Measurements from ENCODE around the gene KCNQ1.

KCNQ1 gene

DNA sequence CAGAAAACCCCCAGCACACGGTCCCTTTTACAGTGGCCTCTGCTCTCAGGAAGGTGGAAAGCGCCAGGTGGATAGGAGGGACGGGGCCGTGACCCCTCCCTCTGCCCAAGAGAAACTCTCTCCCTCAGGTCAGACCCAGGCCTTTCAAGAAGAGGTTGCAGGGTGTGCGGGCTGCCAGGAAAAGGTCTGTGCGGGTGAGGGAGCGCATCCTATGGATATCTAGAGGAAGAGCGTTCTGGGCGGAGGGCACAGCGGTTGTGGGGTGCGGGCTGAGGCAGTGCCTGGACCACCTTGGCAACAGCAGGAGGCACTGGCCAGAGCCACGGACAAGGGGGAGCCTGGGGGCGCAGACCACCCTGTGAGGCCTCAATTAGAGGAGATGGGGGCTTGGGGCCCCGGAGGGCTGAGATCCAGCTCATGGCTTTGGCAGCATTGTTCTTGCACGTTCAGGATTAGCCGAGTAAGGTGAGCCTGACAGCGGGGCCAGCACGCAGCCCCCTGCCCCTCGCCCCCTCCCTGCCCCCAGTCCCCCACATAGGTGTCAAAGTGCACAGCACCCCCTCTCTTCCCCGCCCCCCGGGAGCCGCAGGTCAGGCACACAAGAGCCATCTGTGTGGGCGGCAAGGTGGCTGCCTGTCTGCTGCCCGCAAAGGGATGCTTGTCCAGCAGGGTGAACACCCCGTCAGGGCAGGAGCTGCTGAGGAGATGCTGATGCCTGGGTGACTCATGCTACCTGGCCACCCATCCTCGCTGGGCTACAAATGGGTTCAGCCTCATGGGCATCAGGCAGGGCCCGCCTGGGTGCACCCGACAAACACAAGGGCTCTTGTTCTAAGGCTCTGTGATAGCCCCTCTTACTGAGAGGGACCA is 347.8 kb downstream of the KCNQ1 start:
- DNase-seq, result no peak

DNA sequence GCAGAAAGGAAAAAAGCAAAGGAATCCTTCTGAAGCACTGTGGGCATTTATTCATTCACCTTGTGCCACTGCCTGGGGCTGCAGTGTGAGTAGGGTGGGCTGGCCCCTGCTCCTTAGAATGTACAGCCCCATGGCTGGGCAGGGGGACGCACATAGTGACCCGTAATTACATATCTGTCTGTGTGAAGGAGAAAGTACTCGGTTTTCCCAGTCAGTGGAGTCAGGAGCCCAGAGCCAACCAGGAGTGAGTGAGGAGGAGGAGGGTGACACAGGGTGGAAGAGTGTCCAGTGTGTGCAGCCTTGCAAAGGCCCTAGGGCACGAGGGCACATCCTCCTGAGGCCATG is 348.9 kb downstream of the KCNQ1 start:
- DNase-seq, result no peak

- no peak for DNase-seq
Measured at GRCh38 chr11:2794046-2794967, 349.5 kb downstream of the KCNQ1 start.

GRCh38 chr11:2794968-2795322 is 350.1 kb downstream of the KCNQ1 start:
- no peak for DNase-seq

- no peak for DNase-seq
Measured at GRCh38 chr11:2795491-2795991, 350.7 kb downstream of the KCNQ1 start.

DNA sequence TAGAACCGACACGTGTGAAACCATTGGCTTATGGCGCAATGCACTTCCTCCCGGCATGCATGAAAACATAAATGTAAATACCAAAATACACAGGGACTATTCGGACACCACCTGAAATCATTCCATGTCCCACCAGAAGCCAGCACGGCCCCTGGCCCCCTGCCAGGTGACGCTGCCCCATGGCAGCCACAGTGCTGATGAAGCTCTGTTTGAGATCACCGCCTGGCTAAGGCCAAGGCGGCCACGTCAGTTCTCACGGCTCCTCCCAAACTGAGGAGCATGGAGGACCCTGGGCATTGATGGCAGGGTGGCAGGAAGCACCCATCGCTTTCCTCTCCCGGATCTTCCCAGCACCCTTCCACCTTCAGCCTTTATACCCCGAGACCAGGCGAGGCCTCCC is 351.3 kb downstream of the KCNQ1 start:
- DNase-seq, result no peak

- no peak for DNase-seq
Measured at GRCh38 chr11:2796508-2797113, 351.8 kb downstream of the KCNQ1 start.

- no peak for DNase-seq
Measured at GRCh38 chr11:2797121-2797711, 352.4 kb downstream of the KCNQ1 start.

DNA sequence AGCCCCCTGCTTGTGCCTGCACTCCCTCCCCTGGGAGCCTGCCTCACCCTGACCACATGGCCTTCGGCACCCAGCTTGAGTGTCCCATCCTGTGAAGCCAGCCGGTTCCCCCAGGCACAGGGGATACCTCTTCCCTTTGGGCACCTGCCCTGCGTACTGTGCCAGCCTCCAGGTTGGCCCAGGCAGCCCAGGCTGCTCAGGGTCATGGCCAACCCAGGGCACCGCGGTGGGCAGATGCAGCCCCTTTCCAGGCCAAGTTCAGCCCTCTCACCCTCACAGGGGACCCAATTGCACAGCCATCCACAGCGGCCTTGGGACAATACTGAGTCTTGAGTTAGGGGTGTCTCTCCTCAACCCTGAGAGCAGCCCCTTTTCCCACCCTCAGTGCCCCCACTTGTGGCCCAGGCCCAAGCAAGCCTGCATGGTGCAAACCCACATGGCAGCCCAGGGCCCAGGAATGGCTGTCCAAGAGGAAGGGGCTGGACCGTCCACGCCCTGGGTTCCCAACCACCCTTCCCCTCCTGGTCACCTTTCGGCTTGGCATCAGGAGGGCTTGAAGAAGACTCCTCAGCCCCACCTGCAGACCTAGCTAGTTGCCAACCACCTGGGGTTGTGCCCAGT is 353.0 kb downstream of the KCNQ1 start:
- no peak for DNase-seq

GRCh38 chr11:2798951-2799761 is 354.3 kb downstream of the KCNQ1 start:
- DNase-seq, result no peak

- no peak for DNase-seq
Measured at GRCh38 chr11:2799881-2800654, 355.3 kb downstream of the KCNQ1 start.

DNA sequence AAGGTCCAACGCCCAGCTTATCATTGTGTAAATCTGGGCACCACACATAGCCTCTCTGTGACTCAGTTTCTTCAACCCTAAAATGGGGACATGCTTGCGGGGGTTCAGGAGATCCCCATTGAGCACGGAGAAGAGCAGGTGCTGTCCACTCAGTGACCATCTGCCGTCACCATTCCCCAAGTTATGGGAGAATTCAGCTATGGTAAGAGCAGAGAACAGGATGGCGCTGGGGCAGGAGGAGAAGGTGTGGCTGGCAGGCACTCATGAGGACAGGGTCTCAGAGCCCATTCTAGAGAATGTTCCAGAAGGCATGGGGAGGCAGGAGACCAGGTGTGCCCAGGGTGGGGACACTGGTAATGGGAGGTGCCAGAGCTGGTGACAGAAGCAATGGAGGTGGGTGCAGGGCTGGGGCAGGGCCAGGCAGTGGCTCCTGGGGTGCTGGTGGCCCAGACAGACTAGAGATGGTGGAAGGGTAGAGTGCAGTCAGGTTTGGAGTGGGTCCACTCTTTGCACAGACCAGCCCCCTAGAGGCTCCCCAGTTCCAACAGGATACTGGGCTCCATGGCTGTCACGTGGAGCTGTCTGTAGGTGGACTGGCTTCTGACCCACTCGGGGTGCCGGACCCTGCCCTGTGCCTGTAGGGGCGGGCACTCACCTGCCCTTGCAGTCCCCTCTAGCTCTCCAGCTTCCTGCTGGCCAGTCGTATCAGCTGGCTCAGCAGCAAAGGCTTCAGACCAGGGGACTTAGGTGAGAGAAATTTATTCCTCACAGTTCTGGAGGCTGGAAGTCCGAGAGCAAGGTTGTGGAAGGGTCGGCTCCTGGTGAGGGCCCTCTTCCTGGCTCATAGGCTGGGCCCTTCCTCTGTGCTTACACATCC is 356.1 kb downstream of the KCNQ1 start:
- no peak for DNase-seq

GRCh38 chr11:2801711-2802388 is 357.0 kb downstream of the KCNQ1 start:
- no peak for DNase-seq

DNA sequence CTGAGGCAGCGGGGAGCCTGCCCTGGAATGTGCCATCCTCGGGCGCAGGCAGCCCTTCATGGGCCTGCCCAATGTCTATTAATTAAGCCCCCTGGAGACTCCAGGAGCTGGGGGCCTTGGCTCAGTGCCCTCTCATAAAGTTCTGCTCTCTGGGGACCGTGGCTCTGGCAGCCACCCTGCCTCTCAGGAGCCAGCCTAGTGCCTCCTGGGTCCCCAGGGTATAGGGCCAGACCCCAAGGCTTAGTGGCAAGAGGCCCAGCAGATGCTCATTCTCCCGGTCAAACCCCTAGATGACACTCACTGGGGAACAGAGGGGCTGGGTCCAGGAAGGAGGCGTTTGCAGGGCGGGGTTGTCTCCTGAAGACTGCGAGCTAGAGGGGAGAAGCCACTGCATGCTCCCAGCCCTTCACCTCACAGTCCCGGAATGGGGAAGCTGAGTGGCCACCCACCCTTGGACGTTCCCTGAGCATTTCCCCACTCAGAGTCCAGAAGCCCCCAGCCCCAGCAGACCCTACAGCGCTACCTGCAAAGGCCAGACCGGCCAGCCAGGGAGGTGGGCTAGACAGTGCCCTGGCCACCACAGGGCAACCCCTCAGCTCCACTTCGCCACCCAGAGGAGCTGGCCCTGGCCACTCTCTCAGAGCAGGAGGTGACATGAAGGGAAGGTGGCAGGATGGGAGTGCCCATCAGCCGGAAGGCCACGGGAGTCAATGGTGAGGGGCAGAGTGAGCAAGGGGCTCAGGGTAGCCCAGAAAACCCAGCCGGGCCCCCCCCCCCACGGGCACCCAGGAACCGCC is 357.8 kb downstream of the KCNQ1 start:
- no peak for DNase-seq

DNA sequence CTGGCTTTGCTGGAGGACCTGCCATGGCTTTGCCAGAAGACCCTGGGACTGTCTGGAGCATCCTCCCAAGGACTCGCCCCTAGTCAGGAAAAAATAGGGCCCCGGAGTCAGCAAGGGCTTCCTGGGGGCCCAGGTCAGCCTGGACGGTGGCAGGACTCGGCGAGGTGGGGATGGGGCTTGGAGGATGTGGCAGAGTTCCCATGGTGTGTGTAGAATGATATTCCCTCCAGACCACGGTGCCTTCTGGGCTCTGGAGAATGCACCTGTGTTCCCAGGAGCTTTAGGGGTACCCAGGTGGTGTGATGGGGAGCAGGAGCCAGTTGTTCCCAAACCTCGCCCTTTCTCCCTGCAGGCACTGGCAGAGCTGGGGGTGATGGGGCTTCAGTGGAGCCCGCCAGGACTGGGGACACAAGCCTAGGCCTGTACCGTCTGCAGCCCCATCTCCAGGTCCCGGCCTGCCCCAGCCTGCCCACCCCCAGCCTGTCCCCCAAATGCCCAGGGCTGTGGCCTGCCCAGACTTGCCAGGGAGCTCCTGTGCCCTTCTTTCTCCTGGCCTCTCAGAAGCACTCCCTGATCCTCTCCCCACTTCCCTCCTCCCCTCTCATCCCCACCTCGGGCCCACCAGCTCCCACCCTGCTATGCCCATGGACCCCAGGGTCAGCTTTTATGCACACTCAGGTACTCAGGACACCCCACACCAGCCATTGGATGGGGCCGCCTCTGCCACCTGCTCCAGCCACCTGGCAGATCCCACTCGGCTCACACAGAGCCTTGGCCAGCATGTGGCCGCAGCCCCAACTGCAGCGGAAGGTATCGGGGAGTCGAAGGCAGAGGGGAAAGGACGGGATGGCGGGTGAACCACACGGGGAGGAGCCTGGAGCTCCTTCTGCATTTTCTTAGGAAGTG is 358.6 kb downstream of the KCNQ1 start:
- DNase-seq, result no peak

- no peak for DNase-seq
Measured at GRCh38 chr11:2804189-2804588, 359.4 kb downstream of the KCNQ1 start.

DNA sequence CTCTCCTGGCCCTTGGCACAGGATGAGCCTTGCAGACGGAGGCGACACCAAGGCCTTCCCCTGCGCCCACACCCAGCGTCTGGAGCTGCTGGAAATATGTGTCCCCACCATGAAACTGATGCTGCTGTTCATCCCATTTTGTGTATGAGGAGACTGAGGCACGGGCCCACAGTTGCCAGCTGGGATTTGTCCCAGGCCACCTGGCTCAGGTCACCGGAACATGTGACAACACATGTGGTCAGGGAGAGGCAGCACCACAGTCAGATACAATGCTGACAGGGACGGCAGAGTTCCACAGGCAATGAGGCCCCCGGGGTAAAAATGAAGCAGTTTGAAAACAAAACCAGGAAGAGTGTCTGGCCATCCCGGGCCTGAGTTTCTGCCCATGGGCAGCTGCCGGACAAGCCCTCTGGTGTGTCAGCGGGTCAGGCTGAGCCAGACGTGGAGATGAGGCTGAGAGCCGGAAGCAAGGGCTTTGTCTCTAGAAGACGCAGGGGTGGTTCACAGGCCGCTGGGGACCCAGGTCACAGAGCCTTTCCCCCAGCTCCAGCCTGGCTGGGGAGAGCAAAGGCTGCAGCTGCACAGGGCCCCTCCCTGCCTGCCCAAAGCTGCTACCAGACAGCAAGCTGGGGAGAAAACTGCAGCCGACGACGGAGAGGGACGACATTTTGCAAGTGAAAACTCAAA is 360.0 kb downstream of the KCNQ1 start:
- DNase-seq, result no peak

Measured in stimulated activated CD4-positive, alpha-beta T cell treated with anti-CD3 and anti-CD28 coated beads, Interleukin-4, amount 100 ng/mL, for 24 hours (primary cell).